Dedifferentiated amniotic fluid mesenchymal stem cell (primary cell): Measurements from ENCODE around the gene PNMT.
A peak's percentile ranks its signal among the peaks of the same experiment; 100 is the strongest.
"Not testable (repeated sequence)": the region's sequence is repeated elsewhere in the genome, so short reads cannot be mapped to it uniquely, and the experiment has no call there.

Source experiments
- DNase-seq: peaks from one replicate; pipeline ENCODE4 v3.0.0-alpha.2; 2016; ENCODE audit errors: extremely low spot score

PNMT gene

GRCh38 chr17:39687546-39688474 is 19.6 kb downstream of the PNMT start, which contains the start of gene PGAP3:
PGAP3 (minus strand) TSS chr17:39688057; CDS start chr17:39688014, 43 bp downstream.
- DNase-seq: peak; percentile 73

DNA sequence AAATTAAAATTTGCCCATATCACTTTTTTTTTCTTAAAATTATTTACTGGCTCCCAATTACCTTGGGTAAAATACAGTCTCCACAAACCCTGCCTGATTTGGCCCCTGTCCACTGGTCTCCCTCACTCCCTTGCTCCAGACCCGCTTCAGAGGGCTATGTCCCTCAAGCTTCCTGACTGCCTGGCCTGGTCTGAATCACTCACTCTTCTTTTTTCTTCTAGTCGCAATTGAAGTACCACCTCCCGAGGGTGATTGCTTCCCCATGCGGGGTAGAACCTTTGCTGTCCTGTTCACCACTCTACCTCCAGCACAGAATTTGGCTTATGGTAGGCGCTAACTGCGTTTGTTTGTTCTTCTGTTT is 20.2 kb downstream of the PNMT start:
- no peak for DNase-seq

GRCh38 chr17:39688945-39689344 is 20.7 kb downstream of the PNMT start:
- DNase-seq: no peak

DNA sequence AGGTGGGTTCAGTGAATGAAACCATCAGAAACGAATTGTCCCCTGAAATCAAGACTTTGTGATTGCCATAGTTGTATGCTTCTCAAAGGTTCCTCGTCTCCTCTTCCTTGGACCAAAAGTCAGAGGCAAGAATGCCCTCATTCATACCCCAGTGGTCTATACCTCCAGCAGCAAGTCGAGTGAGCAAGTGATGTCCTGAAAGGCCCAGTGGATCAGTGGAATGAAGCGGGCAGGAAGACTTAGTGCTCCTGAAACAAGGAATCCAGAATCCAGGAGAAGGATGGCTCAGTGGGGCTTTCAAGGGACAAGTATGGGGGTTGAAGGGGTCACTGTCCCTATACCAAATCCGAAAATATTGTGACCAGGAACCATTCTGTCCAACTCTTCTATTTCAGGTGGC is 26.3 kb downstream of the PNMT start:
- no peak for DNase-seq

GRCh38 chr17:39695089-39695474 is 26.8 kb downstream of the PNMT start:
- no peak for DNase-seq

DNA sequence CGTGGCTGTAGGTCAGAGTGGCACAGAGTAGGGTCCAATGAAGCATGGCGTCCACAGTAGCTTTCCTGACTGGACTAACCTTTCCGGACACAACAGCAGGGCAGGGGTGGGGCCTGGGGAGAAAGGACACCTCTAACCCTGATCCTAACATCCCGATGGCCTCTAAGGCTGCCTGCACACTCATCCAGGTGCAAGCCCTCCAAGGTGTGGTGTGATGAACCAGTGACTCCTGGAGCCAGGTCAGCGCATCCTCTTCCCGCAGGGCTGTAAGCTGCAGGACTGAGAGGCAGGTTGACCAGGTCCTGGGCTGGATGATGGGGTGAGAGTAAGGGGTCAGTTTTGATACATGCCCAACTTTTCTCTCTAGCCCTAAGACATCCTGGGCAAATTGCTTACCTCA is 28.5 kb downstream of the PNMT start:
- no peak for DNase-seq

- DNase-seq: no peak
Measured at GRCh38 chr17:39697961-39698360, 29.7 kb downstream of the PNMT start.

DNA sequence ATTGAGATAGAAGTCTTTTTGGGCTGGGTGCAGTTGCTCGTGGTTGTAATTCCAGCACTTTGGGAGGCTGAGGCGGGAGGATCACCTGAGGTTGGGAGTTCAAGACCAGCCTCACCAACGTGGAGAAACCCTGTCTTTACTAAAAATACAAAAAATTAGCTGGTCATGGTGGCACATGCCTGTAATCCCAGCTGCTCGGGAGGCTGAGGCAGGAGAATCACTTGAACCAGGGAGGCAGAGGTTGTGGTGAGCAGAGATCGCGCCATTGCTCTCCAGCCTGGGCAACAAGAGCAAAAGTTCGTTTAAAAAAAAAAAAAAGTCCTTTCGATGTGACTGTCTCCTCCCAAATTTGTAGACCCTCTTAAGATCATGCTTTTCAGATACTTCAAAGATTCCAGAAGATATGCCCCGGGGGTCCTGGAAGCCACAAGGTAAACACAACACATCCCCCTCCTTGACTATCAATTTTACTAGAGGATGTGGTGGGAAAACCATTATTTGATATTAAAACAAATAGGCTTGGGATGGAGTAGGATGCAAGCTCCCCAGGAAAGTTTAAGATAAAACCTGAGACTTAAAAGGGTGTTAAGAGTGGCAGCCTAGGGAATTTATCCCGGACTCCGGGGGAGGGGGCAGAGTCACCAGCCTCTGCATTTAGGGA is 31.0 kb downstream of the PNMT start:
- DNase-seq: not testable (repeated sequence)

DNA sequence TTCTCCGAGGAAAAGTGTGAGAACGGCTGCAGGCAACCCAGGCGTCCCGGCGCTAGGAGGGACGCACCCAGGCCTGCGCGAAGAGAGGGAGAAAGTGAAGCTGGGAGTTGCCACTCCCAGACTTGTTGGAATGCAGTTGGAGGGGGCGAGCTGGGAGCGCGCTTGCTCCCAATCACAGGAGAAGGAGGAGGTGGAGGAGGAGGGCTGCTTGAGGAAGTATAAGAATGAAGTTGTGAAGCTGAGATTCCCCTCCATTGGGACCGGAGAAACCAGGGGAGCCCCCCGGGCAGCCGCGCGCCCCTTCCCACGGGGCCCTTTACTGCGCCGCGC is 31.5 kb downstream of the PNMT start, which contains the start of gene ERBB2:
Gene ERBB2 (plus strand): TSS at position 247 of the 330 bp plus-strand sequence. CDS start 175 bp downstream, outside the sequence.
- peak; percentile 76 for DNase-seq

DNA sequence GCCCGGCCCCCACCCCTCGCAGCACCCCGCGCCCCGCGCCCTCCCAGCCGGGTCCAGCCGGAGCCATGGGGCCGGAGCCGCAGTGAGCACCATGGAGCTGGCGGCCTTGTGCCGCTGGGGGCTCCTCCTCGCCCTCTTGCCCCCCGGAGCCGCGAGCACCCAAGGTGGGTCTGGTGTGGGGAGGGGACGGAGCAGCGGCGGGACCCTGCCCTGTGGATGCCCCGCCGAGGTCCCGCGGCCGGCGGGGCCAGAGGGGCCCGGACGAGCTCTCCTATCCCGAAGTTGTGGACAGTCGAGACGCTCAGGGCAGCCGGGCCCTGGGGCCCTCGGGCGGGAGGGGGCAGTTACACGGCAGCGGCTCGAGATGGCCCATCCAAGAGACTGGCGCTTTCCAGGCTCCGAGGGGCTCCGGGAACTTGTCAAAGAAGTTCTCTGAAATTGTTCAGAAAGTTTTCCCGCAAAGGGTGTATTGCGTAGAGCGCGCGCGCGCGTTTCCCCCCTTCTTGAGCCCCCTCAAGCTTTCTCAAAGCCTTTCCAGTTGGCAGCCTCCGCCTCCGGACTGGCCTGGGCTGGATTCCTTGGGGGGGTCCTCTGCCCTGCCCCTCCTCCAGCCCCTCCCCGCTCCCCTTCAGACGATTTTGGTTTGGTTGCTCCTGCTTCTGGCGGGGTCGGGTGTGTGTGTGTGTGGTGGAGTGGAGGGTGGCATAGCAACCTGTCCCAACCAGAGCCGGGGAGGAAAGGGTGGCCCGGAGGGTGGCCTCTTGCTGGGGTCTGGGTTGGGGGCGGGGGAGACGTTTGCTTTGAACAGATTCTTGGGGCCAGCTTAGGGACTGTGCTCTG is 32.1 kb downstream of the PNMT start:
- DNase-seq: peak; percentile 15

GRCh38 chr17:39701012-39701783 is 32.9 kb downstream of the PNMT start:
- no peak for DNase-seq

DNA sequence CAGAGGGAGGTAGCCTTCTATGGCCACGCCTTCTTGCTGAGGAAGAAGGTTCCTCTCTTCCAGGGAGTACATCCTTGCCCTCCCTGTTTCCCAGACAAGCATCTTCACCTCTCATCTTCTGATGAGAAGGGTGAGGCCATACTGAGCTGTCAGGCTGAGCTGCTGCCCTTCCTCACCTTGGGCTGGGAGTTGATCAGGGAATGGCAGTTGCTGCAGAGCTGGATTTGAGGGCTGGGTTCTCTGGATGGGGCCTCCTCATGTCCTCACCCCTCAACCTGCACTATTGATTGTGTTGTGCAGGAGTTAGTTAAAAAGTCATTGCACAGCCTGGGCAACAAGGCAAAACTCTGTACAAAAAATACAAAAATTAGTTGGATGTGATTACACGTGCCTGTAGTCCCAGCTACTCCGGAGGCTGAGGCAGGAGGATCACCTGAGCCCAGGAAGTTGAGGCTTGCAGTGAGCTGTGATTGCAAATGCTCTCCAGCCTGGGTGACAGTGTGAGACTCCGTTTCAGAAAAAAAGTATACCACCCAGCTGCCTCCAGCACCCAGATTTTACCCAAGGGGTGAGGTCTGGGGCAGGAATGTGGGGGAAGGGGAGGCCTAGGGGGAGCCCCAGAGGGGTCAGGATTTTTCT is 33.6 kb downstream of the PNMT start:
- no peak for DNase-seq

- no peak for DNase-seq
Measured at GRCh38 chr17:39702901-39703893, 34.9 kb downstream of the PNMT start.

DNA sequence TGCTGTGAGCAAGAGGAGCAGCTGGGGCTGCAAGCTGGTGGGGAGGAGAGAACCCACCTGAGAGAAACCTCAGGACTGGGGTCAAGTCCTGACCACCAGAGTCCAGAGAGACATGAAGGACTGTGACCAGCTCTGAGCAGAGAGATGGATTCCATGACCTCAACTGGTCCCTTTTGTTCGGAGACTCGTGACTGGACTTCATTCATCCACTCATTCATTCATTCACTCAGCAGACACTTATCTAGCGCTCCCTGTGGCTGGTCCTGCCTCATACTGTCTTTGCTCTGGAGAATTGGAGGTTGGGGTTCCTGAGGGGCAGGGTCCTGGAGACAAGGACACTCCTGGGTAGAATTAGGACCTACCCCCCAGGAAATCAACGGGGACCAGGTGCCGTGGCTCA is 35.7 kb downstream of the PNMT start:
- no peak for DNase-seq

- peak; percentile 22 for DNase-seq
Measured at GRCh38 chr17:39704821-39705551, 36.7 kb downstream of the PNMT start.

- no peak for DNase-seq
Measured at GRCh38 chr17:39705786-39706348, 37.6 kb downstream of the PNMT start.

GRCh38 chr17:39706383-39706782 is 38.1 kb downstream of the PNMT start:
- no peak for DNase-seq

DNA sequence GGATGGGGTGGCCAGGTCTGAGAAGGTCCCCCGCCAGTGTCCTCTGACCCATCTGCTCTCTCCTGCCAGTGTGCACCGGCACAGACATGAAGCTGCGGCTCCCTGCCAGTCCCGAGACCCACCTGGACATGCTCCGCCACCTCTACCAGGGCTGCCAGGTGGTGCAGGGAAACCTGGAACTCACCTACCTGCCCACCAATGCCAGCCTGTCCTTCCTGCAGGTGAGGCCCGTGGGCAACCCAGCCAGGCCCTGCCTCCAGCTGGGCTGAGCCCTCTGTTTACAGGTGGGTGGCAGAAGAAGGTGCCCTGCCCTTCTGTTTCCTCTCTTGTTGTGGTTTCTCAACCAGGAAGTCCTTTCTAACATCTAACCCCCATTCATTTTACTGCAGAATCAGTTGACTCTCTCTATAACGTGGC is 38.7 kb downstream of the PNMT start:
- DNase-seq: no peak
